Measurements from ENCODE around the gene P2RY6. TPM values are rescaled to one million over a fixed set of nuclear protein-coding genes. Genes with fewer than 3 reads are reported as not detected.

Gene P2RY6
- polyA plus RNA-seq, 1 donor: 2.4 TPM

DNA sequence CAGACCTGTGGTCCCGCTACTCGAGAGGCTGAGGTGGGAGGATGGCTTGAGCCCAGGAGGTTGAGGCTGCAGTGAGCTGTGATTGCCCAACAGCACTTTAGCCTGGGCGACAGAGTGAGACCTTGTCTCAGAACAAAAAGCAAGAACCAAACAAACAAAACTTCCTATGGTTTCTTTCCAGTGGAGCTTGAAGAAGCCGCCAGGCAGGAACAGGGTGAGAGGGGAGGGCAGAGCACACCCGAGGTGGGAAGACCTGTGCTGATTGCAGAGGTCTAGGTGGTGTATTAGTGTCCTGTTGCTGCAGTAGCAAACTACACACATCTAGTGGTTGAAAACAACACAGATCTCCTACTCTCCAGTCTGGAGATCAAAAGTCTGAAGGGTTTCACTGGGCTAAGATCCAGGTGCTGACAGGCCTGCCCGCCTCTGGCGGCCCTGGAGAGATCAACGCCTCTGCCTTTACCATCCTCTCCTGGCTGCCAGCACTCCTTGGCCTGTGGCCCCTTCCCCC lies 46.4 kb downstream of the P2RY6 start:
- no peak for DNase-seq

DNA sequence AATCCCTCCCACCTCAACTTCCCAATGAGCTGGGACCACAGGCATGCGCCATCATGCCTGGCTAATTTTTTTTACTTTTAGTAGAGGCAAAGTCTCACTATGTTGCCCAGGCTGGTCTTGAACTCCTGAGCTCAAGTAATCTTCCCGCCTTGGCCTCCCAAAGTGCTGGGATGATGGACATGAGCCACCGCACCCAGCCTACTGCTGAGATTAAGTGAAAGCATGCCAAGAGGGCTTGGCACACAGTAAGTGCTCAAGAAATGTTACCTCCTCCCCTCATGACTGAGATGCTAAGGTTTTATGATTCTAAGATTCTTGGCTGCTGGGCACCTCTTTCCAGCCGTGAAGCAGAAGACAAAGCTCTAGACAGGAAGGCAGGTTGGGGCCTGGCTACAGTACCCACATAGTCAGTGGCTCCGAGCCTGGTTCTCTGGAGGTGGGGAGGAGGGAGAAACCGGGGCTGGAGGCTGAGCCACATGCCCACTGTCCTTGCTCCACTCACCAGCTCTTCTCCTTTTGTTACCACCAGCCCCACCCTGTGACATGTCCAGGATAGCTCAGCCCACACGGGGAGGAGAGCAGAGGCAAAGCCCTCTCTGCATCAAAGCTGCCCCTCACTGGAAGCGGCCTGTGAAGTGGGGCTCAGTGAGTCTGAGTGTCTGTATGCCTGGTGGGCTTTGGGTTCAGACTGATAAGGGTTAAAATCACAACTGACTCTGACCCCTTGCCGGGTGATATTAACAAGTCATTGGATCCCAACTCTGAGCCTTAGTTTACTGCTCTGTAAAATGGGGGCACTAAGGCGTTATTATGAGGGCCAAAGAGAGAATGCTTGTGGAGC lies 48.8 kb downstream of the P2RY6 start:
- DNase-seq: no peak

DNA sequence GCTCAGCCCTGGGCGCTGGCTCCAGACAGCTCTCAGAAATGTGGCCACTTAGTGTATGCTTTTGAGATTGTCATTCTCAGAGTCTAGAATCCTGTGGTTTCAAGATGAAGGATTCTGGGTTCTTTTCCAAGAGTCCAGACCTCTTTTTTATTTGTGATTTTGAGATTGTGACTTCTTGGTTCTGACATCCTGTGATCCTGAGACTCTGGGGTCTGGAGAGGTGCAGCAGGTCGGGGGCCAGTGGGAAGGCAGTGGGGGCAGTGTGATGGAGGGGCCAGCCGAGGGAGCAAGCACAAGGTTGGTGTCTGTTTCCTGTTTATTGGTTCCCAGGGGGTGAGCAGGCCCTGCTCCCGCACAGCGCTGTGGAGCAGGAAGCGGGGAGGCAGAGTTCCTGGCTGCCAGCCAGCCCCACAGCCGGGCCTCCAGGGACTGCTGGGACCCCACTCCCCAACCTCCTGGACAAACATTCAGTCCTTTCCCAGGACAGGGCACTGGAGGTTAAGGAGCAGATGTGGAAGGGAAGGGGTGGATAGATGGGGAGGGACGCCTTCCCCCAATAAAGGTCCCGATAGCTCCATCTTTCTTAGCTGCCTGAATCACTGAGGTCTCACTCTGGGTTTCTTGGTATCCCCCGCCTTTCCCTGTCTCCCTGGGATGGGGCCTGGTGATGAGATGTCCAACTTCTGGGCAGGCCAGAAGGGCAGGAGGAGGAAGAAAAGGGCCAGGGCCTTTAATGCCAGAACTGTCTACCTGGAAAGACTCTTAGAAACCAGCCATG lies 49.7 kb downstream of the P2RY6 start:
- DNase-seq: no peak

DNA sequence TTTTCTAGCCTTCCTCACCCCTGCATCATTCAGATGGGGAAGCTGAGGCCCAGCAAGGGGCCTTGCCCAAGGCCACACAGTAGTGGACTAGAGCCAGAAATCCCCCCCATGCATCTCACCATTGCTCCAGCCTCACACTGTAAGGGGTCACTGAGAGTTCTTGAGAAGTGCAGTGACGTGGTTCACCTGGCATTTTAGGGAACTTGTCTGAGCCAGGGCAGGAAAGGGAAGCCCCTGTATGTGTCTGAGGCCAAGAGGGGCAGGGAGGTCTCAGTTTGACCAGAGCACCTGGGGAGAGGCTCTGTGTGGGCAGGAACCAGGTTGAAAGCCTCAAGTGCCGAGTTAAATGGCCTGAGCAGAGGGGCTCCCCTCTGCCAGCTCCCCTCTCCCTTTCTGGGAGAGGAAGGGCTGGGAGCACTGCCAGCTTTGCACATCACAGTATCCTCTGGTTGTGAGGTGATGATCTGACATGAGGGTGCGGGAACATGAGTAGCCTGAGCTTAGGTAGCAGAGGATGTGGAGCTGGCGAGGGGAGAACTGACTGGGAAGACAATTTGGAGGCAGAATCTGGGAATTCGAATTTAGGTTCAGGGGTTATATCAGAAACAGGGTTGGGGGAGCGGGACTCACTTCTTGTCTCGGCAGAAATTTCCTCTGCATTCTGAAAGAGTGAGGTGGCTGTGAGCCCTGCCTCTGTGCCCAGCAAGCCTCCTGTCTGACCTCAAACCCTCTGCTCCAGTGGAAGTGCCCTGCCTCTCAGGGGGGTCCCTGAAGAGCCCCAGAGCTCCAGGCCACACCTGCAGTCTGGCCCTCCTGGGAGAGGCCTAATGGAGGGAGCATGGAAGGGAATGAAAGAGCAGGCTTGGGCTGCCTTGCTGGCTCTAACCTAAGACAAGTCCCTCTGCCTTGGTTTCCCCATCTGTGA lies 50.5 kb downstream of the P2RY6 start:
- no peak for DNase-seq

DNA sequence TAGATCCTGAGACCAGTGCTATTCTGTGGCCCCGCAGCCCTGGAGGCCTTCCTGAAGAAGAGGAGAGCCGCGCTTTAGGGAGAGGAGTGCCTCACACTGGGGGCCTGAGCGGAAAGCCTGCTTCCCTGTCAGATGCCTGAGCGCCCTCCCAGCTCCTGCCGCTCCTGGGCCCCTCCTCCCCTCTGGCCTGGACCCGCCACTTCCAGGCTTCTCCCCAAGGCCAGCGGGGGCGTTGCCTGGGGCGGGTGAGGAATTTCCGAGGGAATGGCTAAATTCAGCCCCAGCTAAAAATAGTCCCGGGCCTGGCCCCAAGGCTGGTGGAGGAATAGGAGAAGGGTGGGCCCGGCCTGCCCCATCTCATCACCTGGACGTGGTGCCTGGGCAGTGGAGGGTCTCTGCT lies 51.3 kb downstream of the P2RY6 start:
- DNase-seq: peak; percentile 84

DNA sequence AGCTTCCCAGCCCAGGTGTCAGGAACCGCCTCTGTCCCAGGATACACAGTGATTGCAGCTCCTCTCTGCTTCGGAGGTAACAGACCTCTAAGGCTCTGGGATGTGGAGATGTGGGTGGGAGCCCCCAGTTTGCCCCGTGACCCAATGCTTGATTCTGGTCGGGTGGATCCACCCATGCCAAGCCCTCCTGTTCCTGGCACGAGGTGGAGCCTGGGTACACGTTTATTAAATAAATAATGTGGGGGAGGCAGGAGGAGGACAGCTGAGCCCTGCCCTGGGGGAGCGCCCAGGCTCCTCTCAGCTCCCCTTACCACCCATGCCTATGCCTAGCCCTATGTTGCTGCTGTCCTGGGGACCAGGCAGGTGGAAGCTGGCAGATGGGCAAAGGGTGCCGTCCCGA lies 52.0 kb downstream of the P2RY6 start:
- DNase-seq: no peak

DNA sequence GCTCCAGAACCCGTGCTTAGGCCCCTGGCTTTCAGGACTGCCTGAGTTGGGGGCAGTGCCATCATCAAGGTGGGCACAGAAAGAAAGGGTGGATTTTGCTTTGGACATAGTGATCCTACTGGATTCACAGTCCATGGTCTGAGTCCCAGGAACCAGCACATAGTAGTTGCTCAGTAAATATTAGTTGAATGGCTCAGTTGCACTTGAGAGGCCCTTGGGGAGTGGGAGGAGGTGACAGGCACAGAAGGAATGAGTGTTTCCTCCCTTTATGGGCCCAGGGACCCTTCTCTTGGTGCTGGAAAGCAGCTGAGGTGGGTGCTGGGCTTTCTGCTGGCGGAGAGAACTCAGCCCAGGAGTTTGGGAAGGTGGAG lies 52.5 kb downstream of the P2RY6 start:
- DNase-seq: no peak

DNA sequence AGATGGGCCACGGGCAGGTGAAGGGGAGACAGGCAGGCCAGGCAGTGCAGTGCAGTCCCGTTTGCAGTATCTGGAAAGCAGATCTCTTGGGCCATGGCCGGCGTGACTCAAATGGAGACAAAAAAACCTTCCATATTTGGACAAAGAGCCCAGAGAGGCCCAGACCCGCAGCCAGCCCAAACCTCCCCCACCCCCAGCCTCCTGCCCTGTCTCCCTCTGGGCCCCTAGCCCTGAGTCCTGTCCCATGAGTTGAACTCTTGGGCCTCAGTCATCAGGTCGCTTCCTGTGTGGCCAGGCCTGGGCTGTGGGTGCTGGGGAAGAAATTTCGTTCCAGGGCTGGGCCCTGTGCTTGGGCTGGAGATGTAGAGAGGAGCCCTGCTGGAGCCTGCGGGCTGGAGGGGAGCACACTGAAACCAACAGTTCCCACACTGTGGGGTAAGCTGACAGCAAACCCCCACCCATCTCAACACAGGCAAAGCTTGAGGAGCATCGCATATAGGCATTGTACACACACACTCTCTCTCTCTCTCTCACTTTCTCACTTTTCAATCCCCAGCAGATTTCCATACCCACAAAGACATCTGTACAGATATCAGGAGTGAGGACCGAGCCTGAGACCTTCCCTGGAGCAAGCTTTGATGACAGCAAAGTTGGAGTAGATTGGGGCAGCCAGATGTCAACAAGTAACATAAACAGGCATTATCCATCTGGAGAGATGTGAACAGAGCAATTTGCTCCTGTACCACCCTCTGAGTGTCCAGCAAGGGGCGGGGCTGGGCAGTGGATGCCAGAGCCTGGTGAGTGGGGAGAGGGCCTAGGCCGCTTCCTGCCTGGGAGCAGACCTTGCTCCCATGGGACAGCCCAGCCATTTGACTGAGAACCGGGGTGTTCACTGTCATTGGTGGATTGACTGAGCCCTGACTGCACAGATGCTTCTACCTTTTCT lies 53.2 kb downstream of the P2RY6 start:
- no peak for DNase-seq

DNA sequence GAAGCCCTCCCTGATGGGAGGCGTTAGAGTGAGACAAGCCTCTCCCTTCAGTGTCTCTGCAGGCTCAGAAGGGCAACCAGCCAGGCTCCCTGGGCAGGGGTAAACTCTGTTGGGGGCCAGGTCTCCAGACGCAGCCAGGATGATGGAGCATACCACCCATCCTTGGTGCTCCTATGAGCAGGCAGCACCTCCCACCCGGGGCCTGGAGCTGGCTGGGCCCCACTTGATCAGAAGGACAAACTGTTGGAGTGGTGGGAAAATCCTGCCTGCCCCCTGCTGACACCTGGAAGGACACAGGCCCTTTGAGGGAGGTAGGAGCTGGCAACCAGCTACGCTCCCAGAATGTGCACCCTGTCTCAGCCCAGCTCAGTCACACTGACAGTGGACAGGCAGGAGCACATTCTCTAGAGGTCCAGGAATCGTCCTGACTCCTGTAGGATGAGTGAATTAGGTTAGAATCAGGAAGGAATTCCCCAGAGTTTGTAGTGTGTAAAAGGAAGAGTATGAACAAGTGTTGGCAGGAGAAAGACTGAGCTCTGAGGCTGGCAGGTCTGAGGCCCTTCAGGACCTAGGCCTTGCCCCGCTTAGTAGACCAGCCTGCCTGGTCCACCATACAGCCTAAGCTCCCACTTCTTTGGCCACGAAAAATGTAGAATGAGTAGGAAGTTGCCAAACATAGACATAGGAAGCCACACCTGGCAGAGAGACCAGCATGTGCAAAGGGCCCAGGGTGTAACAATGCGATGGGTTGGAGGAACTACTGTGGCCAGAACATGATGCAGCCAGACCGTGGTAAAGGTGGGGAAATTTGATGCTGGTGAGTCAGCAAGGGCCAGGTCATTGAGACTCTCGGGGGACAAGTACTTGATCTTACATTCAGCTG lies 55.0 kb downstream of the P2RY6 start:
- no peak for DNase-seq

DNA sequence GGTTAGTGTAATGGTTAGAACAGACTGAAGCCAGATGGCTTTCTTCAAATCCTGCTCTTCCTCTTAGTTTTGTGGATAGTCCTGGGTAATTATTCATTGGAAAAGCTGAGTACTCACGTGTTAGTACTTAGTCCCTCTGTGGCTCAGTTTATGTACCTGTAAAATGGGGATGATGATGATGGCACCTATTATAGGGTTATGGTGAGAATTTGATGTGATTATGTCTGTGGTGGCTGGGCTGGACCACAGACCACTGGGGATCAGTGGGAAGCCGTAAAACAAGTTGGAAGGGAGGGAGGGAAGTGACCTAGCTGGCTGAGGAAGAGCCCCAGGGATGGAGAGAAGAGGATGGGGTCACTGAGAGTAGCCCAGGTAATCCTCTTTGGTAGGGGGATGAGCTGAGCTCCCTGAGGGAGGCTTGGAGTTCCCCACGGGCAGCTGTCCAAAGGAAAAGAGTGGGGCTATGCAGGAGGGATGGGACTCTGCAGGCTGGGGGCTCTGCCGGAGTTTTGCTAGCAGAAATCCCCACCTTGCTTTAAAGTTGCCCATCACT lies 55.8 kb downstream of the P2RY6 start:
- no peak for DNase-seq

DNA sequence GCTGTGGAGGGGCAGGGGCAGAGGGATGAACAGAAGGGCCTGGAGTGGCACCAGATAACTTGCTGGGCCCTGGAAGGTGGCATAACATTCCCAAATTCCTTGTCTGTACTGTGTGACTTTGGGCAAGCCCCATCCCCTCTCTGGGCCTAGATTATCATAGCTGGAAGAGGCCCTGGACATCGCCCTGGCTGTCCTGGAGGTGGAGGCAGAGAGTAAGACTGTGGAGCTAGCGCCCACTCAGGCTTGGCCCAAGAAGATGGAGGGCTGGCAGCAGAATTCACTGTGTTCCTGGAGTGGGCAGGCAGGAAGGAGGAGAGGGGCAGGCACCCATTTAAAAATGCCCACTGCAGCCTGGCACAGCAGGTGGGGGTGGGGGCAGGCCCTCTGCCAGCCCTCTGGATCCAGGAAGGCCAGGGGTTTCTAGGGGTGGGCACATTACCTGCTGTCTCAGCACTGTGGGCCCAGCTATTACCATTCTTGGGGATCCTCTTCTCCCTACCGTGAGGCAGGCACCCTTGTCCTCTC lies 58.5 kb downstream of the P2RY6 start:
- DNase-seq: no peak

DNA sequence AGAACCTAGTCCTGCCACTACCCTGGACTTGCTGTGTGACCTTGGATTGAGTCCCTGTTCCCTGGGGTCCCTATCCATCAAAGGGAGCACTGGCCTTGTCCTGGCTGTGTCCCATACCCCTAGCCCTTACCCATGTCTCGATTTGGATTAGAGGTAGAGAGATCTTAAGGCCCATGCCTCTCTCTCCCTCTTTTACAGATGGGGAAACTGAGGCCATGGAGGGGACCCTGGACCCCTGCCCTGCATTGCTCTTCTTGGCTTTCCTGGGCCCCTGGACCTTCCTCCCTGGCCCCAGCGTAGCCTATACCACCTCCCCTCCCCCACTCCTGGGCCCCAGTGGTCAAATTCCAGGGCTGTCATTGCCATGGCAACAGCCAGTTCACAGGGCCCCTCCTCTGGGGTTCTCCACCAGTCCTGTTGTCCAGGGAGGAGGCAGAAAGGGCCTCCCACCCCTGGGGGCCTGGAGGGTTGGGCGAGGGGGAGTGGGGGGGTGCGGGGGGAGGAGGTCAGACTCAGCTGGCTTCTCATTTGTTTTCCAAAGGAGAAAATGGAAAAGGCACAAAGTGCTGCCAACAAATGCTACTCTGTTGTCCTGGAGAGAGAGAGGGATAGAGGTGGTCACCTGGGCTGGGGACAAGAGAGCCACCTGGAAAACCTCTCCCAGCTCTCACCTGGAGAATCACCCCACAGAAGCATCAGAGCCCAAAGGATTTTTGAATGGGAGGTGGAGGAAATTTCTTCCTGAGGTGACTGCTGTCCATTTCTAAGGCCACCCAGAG lies 59.2 kb downstream of the P2RY6 start:
- DNase-seq: no peak

DNA sequence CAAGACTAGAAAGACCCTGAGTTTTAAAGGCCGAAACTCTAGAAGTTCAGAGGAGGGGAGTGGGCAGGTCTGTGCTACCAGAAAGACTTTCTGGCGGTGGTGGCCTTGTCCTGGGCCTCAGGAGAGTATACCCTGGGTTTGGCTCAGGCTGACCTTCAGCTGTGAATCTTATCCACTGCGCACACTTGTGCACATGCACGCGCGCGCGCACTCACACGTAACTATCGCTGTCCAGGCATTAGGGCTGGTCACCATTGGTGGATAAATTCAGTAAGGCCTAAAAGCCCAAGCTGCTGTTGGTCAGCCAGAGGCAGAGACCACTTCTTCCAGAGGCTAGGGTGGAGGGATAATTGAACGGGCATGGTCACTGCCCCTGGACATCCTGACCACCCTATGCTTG lies 61.0 kb downstream of the P2RY6 start:
- DNase-seq: no peak

DNA sequence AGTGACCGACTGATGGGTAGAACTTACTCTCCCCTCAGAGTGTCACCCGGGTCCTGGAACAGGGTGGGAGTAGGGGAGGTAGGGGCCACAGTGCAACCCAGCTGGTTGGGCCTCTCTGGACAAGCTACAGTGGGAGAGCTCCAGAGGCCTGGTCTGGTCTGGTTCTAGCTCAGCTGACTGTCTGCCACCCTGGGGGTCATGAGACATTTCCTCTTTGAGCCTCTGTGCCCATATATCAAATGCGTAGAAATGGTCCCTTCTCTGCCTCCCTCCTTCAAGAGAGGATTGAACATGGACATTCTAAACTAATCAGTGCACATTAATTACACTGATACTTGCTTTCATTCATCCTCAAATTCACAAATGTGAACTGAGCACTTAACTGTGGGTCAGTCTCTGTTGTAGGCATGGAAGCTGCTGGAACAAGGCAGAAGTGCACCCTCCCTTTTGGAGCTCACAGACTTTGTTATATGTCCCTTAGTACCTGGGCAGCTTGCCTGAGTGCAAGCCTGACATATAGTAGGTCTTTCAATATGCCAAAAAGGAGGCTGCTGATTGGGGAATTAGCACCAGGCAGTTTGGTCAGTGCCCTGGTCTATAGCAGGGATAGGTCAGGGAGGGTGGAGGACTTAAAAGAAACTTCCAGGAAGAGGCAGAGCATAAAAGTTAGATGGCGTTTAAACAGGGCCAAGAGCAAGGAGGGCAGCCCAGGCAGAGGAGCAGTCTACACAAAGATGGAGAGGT lies 61.7 kb downstream of the P2RY6 start:
- no peak for DNase-seq

DNA sequence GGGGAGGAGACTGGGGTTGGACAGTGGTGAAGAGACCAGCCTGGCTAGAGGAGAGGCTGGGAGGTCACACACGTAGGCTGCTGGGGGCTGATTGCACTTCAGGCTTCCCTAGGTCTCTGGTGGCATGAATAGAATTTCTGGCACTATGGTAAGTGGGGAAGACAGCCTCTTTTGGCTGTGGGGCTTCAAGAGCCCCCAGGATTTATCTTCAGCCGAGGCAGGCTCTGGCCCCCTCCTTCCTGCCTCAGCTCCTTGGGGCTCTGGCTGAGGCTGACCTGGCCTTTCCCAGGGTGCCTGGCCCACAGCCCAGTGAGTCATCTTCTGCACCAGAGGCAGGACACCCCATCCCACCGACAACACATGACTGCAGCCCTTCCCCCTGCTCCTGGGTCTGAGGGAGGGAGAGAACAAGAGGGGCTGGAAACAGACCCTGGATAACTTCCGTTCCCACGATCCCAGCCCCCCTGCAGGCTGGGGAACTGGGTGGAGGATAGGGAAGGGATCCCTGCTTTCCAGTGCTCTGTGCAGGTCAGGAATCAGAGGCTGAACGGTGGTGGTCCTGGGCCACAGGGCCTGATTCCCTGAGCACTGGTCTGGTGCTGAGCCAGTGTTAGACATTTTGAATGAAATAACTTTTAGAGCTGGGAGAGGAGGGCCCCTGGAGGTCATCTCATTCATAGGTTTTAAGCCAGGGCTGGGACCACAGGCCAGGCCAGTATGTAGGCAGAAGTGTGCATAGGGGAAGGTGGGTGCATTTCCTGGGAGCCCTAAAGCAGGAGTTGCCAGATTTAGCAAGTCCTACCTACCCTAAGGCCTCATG lies 62.5 kb downstream of the P2RY6 start:
- peak; percentile 81 for DNase-seq

DNA sequence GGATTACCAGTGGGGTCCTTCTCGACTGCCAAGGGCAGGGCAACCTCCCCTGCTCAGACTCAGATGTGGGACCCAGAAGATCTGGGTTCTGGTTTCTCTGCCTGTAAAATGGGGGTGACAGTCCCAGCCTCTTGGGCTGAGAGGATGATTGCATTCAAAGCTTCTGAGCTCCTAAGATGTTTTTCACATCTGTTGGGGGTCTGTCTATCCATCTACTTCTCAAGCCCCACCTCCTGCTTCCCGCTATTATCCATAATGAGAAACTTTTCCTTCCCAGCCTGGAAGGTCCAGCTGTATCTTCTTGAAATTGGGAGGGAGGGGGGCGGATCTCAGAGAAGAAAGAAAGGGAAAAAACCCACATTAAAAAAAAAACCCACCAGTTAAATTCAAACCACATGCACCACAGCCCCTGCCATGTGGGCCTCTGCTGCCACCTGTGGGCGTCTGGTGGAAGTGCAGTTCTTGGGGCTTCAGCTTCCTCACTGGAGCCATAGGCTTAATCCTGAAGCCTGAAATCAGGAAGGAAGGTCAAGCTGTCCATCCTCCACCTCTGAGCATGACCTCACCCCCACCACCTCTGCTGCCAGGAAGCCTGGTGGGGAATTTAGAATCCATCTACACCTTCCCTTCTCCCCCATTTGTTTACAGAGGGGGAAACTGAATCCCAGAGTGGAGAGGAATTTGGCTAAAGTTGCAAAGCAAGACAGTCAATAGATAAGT lies 63.2 kb downstream of the P2RY6 start:
- DNase-seq: peak; percentile 89

DNA sequence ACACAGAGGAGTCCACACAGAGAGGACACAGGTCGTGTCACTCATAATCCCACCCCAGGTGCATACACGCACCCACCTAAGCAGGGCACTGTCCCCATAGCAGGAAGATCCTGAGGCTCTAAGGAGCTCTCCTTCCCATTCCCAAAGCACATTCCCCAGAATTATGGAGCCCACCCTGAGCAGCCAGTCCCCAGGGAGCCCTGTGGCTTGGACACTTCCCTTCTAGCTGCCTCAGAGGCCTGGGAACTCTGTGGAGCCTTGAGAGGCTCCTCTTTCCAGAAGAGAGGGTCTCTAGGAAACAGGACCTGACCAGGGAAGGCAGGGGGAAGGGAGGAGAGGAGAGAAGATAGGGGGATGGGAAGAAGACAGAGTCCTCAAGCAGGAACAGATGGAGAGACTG lies 65.7 kb downstream of the P2RY6 start:
- DNase-seq: no peak
